Measurements from ENCODE around the gene GALNT8. TPM values are rescaled to one million over a fixed set of nuclear protein-coding genes. Genes with fewer than 3 reads are reported as not detected.

Gene GALNT8
- total RNA-seq, 4 donors from 2014 or later = 0.39 to 1.8 (median 0.95) TPM

DNA sequence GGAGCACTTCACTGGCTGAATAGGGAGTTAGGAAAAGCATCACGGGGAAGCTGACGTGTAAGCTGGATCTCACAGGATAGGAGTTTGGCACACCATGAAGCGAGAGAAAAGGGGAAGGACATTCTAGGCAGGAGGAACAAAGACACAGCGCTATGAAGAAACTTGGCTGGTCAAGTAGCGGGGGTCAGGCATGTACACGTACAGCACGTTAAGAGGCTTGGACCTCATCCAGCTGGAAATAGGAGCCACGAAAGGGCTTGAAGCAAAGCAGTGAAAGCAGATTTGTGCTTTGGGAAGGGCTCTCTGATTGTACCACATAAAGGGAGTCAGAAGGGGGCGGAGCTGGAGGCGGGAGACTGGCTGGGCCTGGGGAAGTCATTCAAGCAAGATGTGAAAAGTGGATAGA is 19.6 kb upstream of the GALNT8 start:
- H3K4me3 ChIP-seq (ENCODE audit: low read depth, poor library complexity, severe bottlenecking) = no peak overlapping the region
- 65 to 70% methylated on average over 10 of the region's 10 CpGs for WGBS, 2 donors
- no peak for DNase-seq (ENCODE audit: low spot score in 2 of 2)
- TF ChIP-seq, protein P1, sequence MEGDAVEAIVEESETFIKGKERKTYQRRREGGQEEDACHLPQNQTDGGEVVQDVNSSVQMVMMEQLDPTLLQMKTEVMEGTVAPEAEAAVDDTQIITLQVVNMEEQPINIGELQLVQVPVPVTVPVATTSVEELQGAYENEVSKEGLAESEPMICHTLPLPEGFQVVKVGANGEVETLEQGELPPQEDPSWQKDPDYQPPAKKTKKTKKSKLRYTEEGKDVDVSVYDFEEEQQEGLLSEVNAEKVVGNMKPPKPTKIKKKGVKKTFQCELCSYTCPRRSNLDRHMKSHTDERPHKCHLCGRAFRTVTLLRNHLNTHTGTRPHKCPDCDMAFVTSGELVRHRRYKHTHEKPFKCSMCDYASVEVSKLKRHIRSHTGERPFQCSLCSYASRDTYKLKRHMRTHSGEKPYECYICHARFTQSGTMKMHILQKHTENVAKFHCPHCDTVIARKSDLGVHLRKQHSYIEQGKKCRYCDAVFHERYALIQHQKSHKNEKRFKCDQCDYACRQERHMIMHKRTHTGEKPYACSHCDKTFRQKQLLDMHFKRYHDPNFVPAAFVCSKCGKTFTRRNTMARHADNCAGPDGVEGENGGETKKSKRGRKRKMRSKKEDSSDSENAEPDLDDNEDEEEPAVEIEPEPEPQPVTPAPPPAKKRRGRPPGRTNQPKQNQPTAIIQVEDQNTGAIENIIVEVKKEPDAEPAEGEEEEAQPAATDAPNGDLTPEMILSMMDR (IDR thresholded peaks at IDR 0.05) = no peak
- TF ChIP-seq POLR2A (IDR thresholded peaks at IDR 0.05) = no peak
- intact Hi-C loops (cut with DNase I; ENCODE audit: low total_unique reads) = no loop called here

- intact Hi-C loops (cut with DNase I; ENCODE audit: low total_unique reads) = no loop called here
- 60 to 62% methylated on average over 8 of the region's 8 CpGs for WGBS, 2 donors
- no peak for DNase-seq (ENCODE audit: low spot score in 2 of 2)
- TF ChIP-seq POLR2A (IDR thresholded peaks at IDR 0.05) = no peak
- TF ChIP-seq, protein P1 (IDR thresholded peaks at IDR 0.05) = no peak
- no peak overlapping the region for H3K4me3 ChIP-seq (ENCODE audit: low read depth, poor library complexity, severe bottlenecking)
Measured at GRCh38 chr12:4701395-4702190, 18.6 kb upstream of the GALNT8 start.

DNA sequence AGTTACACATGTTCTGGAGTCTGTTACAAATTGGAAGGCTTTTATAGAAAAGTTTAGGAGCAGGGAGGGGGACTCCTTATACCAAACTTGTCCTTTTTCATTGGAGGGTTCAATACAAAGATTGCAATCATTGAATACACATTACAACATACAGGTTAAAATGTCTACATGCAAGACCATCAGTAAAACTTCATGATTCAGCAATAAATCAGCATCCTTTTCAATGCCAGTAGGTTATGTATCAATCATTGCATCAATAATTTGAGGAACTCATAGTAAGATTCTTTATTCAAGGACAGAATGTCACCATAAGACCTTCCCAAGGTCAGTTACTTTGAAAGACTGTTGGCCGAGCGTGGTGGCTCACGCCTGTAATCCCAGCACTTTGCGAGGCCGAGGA is 16.5 kb upstream of the GALNT8 start:
- no peak for DNase-seq (ENCODE audit: low spot score in 2 of 2)
- no peak overlapping the region for H3K4me3 ChIP-seq (ENCODE audit: low read depth, poor library complexity, severe bottlenecking)
- 96 to 99% methylated on average over 5 of the region's 5 CpGs for WGBS, 2 donors
- intact Hi-C loops (cut with DNase I; ENCODE audit: low total_unique reads) = no loop called here
- TF ChIP-seq, protein P1 (IDR thresholded peaks at IDR 0.05) = no peak
- no peak for TF ChIP-seq POLR2A (IDR thresholded peaks at IDR 0.05)

GRCh38 chr12:4705824-4706223 is 14.4 kb upstream of the GALNT8 start:
- no peak for TF ChIP-seq POLR2A (IDR thresholded peaks at IDR 0.05)

GRCh38 chr12:4707306-4707705 is 12.9 kb upstream of the GALNT8 start:
- no peak overlapping the region for H3K4me3 ChIP-seq (ENCODE audit: low read depth, poor library complexity, severe bottlenecking)
- intact Hi-C loops (cut with DNase I; ENCODE audit: low total_unique reads) = no loop called here
- WGBS, 2 donors = 93 to 95% methylated on average over 2 of the region's 2 CpGs
- DNase-seq (ENCODE audit: low spot score in 2 of 2) = no peak
- no peak for TF ChIP-seq POLR2A (IDR thresholded peaks at IDR 0.05)
- TF ChIP-seq, protein P1 (IDR thresholded peaks at IDR 0.05) = no peak

More at GRCh38 chr12:4705824-4706223, 14.4 kb upstream of the GALNT8 start:
- intact Hi-C loops (cut with DNase I; ENCODE audit: low total_unique reads) = no loop called here
- no peak overlapping the region for H3K4me3 ChIP-seq (ENCODE audit: low read depth, poor library complexity, severe bottlenecking)
- no peak for DNase-seq (ENCODE audit: low spot score in 2 of 2)

DNA sequence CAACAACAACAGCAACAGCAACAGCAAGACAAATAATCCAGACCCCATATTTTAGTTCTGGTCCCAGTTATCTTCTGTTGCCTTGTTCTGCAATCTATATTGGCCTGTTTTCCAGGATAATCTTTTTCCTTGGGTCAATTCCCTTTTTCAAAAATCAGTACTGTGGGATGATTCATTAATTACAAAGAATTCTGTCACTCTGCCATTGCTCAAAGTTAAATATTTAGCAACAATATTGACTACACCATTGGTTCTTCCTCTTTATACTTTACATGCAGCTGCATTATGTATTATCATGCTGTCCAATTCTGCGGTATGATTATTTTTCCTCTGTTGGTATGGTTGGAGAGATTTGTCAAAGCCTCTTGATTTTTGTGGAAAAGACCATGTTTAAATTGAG is 10.1 kb upstream of the GALNT8 start:
- H3K4me3 ChIP-seq (ENCODE audit: low read depth, poor library complexity, severe bottlenecking) = no peak overlapping the region
- 89 to 96% methylated on average over 1 of the region's 1 CpG for WGBS, 2 donors
- intact Hi-C loops (cut with DNase I; ENCODE audit: low total_unique reads) = no loop called here
- no peak for DNase-seq (ENCODE audit: low spot score in 2 of 2)
- TF ChIP-seq, protein P1 (IDR thresholded peaks at IDR 0.05) = no peak
- no peak for TF ChIP-seq POLR2A (IDR thresholded peaks at IDR 0.05)
